ENCODE data around the gene RPUSD1.

DNA sequence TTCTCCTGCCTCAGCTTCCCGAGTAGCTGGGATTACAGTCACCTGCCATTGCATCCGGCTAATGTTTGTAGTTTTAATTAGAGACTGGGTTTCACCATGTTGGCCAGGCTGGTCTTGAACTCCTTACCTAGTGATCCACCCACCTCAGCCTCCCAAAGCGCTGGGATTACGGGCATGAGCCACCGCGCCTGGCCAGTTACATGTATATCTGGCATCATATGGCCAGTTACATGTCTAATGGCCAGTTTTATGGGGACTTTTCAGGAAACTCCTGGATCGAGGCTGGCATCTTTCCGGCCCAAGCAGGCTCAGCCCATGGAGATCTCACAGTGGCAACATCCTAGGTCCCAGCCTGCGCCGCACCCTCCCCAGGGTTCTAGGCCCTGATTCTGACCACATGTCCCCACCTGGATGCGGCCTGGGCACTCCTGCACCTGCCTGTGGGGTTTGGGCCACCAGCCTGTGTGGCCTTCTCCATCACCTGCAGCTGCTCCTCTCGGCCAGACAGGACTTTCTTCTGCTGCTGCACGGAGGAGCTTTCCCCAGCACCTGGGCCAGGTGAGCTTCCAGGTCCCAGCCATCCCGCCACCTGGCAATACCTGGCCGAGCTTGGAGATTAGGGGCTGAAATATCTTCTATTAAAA, 46.1 kb downstream of the RPUSD1 start:
- TF ChIP-seq POLR2A (IDR thresholded peaks at IDR 0.05): no peak
- TF ChIP-seq, protein P1, sequence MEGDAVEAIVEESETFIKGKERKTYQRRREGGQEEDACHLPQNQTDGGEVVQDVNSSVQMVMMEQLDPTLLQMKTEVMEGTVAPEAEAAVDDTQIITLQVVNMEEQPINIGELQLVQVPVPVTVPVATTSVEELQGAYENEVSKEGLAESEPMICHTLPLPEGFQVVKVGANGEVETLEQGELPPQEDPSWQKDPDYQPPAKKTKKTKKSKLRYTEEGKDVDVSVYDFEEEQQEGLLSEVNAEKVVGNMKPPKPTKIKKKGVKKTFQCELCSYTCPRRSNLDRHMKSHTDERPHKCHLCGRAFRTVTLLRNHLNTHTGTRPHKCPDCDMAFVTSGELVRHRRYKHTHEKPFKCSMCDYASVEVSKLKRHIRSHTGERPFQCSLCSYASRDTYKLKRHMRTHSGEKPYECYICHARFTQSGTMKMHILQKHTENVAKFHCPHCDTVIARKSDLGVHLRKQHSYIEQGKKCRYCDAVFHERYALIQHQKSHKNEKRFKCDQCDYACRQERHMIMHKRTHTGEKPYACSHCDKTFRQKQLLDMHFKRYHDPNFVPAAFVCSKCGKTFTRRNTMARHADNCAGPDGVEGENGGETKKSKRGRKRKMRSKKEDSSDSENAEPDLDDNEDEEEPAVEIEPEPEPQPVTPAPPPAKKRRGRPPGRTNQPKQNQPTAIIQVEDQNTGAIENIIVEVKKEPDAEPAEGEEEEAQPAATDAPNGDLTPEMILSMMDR (IDR thresholded peaks at IDR 0.05): no peak

Measured in uterus (tissue), 2 donors.